HG02981 (cell line): ENCODE data around the gene POLR1C.
"Not testable (repeated sequence)": the region's sequence is repeated elsewhere in the genome, so short reads cannot be mapped to it uniquely, and the experiment has no call there.

Experiments
- ATAC-seq: cut with Tn5 transposase; IDR thresholded peaks from one replicate; pipeline ENCODE4 v1.9.1; 2021; ENCODE audit warnings: mild to moderate bottlenecking, moderate library complexity; ENCODE audit not compliant: unreplicated experiment

The POLR1C gene

GRCh38 chr6:43516697-43517504, at the start of gene POLR1C, which contains the start of gene YIPF3:
POLR1C (plus strand) TSS chr6:43517089; CDS start chr6:43517110, 21 bp downstream.
YIPF3 (minus strand) TSS chr6:43516926; CDS start chr6:43516807, 119 bp downstream.
- ATAC-seq = peak; percentile 84

DNA sequence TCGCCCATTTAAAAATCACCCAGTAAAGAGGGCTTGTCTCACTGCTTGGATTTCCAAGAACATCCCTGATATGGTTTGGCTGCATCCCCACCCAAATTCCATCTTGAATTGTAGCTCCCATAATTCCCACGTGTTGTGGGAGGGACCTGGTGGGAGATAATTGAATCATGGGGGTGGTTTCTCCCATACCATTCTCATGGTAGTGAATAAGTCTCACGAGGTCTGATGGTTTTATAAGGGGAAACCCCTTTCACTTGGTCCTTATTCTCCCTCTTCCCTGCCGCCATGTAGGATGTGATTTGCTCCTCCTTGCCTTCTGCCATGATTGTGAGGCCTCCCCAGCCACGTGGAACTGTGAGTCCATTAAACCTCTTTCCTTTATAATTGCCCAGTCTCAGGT, 49.6 kb upstream of the POLR1C start:
- ATAC-seq = not testable (repeated sequence)

DNA sequence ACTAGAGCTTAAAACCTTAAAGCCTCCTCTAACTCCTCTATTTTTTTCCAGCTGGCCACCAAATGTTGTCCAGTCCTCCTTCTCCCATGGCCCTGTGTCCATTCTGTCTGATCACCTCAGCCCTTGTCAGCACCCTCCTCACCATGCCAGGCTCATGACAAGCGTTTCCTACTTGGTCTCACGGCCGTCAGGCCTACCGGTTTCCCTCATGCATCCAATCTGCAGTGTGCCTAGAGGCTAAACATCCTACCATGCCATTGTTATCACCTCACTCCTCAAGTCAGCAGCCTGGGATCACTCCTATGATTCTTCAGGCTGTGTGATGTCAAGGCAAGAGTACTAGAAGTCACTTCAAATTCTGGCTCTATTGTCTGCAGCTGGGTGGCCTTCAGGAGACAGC, 49.1 kb upstream of the POLR1C start:
- no peak for ATAC-seq

- no peak for ATAC-seq
Measured at GRCh38 chr6:43468240-43468639, 48.6 kb upstream of the POLR1C start.

- no peak for ATAC-seq
Measured at GRCh38 chr6:43468748-43469681, 47.9 kb upstream of the POLR1C start.

DNA sequence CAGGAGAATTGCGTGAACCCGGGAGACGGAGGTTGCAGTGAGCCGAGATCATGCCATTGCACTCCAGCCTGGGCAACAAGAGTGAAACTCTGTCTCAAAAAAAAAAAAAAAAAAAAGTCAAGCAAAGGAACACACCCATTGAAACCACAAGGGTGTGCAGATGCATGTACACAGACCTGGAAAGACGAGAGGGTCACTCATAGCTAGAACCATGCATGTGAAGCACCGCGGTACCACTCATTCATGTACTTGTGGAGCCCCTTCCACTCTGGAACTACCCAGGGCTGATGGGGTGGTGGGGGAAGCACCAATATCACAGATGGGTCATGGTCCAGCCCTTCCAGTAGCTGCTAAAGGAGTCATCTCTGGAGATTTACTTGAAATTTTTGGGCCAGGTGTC, 46.9 kb upstream of the POLR1C start:
- ATAC-seq = no peak

GRCh38 chr6:43471399-43471798, 45.5 kb upstream of the POLR1C start:
- ATAC-seq = no peak

DNA sequence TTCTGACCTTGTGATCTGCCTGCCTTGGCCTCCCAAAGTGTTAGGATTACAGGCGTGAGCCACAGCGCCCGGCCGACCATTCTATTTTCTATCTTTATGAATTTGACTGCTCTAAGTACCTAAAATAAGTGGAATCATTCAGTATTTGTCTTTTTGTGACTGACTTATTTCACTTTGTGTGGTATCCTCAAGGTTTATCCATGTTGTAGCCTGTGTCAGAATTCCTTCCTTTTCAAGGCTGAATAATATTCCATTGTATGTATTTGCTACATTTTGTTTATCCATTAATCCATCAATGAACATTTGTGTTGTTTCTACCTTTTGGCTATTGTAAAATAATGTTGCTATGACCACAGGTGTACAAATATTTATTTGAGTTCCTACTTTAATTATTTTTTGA, 44.4 kb upstream of the POLR1C start:
- ATAC-seq = no peak

DNA sequence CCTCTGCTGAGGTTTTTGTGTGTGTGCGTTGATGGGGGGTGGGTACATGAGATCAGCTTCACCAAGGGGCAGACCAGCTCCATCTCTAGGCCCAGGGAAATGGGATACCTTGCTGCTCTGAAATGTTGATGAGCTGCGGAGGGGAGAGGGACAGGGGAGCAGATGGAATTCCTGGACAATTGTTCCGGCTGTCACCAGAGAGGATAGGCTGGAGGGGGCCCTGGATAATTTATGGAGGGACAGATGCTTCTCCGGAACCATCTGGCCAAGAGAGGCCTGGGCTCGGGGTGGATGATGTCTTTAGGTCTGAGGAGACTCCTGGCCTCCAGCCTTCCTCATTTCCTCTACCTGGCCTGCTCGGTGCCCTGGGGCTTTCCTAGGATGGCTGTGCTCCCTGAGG, 41.4 kb upstream of the POLR1C start:
- no peak for ATAC-seq

GRCh38 chr6:43476746-43477145, 40.1 kb upstream of the POLR1C start:
- no peak for ATAC-seq

- peak; percentile 94 for ATAC-seq
Measured at GRCh38 chr6:43477235-43478007, 39.5 kb upstream of the POLR1C start, which contains the start of gene TJAP1. TJAP1 (plus strand) TSS chr6:43477570; CDS start chr6:43499002, 21,432 bp downstream.

- ATAC-seq = no peak
Measured at GRCh38 chr6:43478008-43478372, 38.9 kb upstream of the POLR1C start.

- ATAC-seq = no peak
Measured at GRCh38 chr6:43481075-43481474, 35.8 kb upstream of the POLR1C start.

DNA sequence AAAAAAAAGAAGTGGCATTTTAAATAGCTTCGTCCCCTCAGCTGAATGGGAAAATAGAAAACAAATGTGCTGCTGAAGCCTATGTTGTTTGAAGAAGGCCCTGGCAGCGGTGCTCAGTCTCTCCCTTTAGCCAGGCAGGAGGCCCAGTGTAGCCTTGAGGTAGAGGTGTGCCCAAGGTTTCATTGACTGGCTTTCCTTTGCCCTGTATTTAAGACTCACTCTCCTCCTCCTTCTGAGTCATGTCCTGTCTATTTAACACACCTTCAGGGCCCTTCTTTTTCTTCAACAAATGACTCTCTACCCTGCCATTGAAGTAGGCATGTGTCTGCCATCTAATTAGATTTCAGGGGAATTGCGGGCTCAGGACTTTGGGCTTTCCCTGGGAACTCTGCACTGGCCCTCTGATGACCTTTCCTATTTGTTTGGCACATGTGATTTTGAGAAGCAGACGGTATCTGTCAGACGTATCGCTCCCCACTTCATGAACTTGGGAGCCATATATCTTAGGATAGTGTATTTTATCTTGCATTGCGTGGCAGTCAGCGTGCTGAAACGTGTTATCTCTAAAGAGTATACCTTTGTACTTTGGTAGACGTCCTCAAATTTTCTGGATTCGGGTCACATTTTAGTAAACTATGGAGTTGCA, 35.2 kb upstream of the POLR1C start:
- ATAC-seq = no peak

GRCh38 chr6:43488667-43489276, 28.1 kb upstream of the POLR1C start:
- no peak for ATAC-seq

DNA sequence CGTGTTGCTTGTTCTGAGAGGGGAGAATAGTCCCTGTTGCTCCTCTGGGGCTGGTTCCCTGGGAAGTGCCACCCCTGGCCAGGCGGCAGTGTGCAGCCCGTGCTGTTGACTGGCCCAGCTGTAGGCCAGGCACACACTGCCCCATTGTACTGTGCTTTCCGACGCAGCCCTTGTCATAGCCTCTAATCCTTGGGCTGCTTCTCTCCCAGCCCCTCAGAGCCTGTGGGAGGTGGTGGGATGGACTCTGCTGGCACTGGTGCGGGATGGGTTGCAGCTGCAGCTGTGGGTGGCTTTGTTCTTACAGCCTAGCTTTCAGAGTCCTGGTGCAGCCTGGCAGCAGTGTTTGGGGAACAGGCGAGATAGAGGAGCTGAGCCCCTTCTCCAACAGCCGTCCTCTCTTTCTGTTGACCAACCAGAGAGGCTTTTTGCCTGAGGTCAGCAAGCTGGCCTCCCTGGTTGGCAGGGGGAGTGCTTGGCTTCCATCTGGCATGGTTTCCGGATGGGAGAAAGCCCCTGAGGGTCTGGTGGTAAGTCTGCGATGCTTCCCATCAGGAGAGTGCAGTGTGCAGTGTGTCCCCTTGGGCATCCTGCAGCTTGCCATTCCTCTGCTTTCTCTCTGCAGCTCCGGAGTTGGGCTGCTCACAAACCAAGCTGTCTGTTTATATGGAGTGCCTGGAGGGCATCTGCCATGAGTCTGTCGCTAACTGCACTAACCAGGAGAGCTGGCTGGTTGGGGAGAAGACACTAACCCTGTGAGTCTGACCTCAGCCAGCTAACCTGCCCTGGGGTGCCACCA, 27.4 kb upstream of the POLR1C start:
- ATAC-seq = no peak

DNA sequence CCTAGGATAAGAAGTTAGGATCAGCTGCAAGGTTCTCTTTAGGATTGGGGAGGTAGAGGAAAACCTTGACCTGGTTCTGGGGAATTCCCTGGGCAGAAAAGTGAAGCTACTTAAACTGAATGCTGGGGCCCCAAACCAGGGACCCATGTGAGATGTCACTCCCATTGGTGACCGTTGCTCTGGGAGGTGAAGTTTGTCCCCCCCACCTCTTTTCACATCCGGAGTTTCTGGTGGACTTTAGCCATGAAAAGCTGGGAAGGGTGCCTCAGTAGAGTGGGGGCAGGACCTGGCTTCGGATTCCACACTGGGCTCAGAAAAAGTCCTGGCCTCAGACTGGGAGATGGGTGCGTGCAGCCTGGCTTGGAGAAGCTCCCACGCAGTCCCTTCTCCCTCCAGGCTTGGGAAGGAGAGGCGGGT, 26.4 kb upstream of the POLR1C start:
- no peak for ATAC-seq

DNA sequence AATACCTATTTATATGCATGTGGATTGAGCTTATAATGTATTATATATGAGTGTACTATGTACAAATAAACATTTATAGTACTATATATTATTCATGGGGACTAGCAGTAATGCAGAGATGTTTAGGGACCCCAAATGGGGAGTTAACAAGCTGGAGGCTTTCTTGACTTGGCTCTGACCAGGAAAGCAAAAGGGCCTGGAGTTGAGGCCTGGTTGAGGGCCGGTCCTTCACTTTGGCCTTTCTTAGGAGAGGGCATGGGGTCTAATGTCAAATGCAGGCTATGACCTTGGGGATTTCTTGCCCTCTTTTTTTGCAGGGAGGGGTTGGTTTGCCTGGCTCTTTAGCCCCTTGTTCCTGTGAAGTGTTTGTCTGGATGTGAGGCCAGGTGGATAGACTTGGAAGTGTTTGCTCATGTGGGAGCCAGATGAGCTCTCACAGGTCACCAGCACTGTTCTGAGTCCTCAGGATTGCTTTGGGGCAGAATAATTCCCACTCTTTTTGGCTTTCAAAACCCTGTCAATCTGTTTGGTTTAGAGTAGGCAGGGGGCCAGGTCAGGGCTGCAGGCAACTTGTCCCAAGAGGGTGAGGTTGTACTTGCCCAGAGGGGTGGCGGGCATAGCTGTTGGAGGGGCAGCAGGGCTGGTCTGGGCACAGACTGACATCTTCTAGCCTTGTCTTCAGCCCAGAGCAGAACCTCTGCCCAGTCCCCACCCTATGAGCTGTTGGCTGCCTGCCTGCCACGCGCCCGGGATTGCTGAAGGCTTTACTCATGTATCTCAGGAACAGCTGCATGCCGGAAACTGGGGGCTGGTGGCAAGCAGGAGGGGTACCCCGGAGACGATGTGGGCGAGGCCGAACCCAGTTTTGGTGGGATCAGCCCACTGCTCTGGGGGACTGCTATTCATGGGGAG, 24.9 kb upstream of the POLR1C start:
- ATAC-seq = no peak
